HepG2 (cell line): Measurements from ENCODE around the gene CLCN2.

ENCODE experiments used
- IRF2 ChIP-seq: IDR thresholded peaks from 2 replicates; pipeline ENCODE4 v1.6.1; 2018; ENCODE audit warnings: missing genetic modification reagents, missing compliant biosample characterization
- NCOA1 ChIP-seq: sonication (generic); formaldehyde crosslinking; IDR thresholded peaks from 2 replicates; pipeline ENCODE4 v1.9.0; 2021; ENCODE audit warnings: missing genetic modification reagents
- NCOR1 ChIP-seq: fragments of 200-600 bp; sonication (generic); IDR thresholded peaks from 2 replicates; pipeline ENCODE4 v1.7.0; 2017; ENCODE audit warnings: antibody characterized with exemption, low read length, borderline replicate concordance
- PHB2 ChIP-seq: fragments of 450-650 bp; IDR thresholded peaks from 2 replicates; pipeline ENCODE4 v1.6.1; 2018; ENCODE audit not compliant: partially characterized antibody
- POLR2A ChIP-seq, 2 experiments: IDR thresholded peaks; 2 replicates each; pipeline ENCODE4 v1.6.1; 2011; ENCODE audit warnings: low read depth in 2 of 2, low read length in 2 of 2, mild to moderate bottlenecking in 1 of 2, moderate library complexity in 1 of 2; ENCODE audit not compliant: insufficient read depth in 1 of 2
- YY1 ChIP-seq: IDR thresholded peaks from 2 replicates; pipeline ENCODE4 v1.6.1; 2011; ENCODE audit warnings: low read length, low read depth, moderate library complexity, mild to moderate bottlenecking; ENCODE audit not compliant: insufficient read depth, insufficient replicate concordance
- ZBTB7B ChIP-seq: sonication (generic); formaldehyde crosslinking; IDR thresholded peaks from 2 replicates; pipeline ENCODE4 v1.4.0; 2020; ENCODE audit warnings: missing genetic modification reagents

- TF ChIP-seq PHB2 (no peak), POLR2A (IDR thresholded peaks at IDR 0.05; ENCODE audit: insufficient read depth in 1 of 2, low read depth in 2 of 2, low read length in 2 of 2) (peak; percentile 18 to 67; a peak in 3 of 4 replicates), IRF2 (CRISPR knock-in tag) (peak; percentile 23; the same call in 1 of the 2 replicates), NCOA1 (CRISPR knock-in tag) (no peak), ZBTB7B (no peak), YY1 (no peak), NCOR1 (no peak)
Observed at GRCh38 chr3:184335661-184336546, 25.5 kb downstream of the CLCN2 start.
